Omental fat pad (tissue), 4 donors: ENCODE measurements around the gene PTPRD. TPM values are rescaled to one million over a fixed set of nuclear protein-coding genes. Genes with fewer than 3 reads are reported as not detected.

Experiments used
- ATAC-seq: fragments of 150-250 bp; one replicate; pipeline ENCODE4 v1.9.1; 2016; ENCODE audit warnings: mild to moderate bottlenecking, moderate library complexity; ENCODE audit not compliant: low FRiP score
- DNase-seq: peaks from one replicate; pipeline ENCODE4 v3.0.0-alpha.2; 2019; ENCODE audit warnings: low spot score
- total RNA-seq, 4 donors: library from RNA; depleted of rRNA; stranded (reverse); fragments of >200 nt; gene quantifications; one replicate each; pipeline ENCODE4 v1.1.0, GENCODE V29; 2016
- TF ChIP-seq, protein P1 (sequence below), 3 donors: fragments of 450-650 bp; IDR thresholded peaks; one replicate each; pipeline ENCODE4 v1.5.1; 2016 to 2017; ENCODE audit warnings: antibody characterized with exemption in 3 of 3, mild to moderate bottlenecking in 3 of 3, moderate library complexity in 2 of 3

The PTPRD gene
- total RNA-seq, 4 donors from 2014 or later = 3.5 to 34.2 (median 11.2) TPM

DNA sequence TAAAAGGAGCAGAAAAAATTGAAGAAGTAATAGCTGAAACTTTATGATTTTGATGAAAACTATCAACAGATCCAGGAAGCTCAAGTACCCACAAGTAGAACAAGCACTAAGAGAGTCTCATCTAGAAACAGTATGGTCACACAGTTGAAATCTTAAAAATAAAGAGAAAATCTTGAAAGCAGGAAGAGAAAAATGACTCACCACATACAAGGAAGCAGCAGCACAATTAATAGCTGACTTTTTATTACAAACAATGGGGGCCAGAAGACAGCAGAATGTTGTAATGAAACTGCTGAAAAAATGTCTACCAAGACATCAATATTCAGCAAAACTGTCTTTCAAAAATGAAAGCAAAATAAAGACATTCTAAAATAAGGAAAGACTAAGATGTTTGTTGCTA, 1704.9 kb downstream of the PTPRD start:
- DNase-seq (no peak), ATAC-seq (no peak)
- TF ChIP-seq, protein P1, sequence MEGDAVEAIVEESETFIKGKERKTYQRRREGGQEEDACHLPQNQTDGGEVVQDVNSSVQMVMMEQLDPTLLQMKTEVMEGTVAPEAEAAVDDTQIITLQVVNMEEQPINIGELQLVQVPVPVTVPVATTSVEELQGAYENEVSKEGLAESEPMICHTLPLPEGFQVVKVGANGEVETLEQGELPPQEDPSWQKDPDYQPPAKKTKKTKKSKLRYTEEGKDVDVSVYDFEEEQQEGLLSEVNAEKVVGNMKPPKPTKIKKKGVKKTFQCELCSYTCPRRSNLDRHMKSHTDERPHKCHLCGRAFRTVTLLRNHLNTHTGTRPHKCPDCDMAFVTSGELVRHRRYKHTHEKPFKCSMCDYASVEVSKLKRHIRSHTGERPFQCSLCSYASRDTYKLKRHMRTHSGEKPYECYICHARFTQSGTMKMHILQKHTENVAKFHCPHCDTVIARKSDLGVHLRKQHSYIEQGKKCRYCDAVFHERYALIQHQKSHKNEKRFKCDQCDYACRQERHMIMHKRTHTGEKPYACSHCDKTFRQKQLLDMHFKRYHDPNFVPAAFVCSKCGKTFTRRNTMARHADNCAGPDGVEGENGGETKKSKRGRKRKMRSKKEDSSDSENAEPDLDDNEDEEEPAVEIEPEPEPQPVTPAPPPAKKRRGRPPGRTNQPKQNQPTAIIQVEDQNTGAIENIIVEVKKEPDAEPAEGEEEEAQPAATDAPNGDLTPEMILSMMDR (IDR thresholded peaks at IDR 0.05) = no peak

DNA sequence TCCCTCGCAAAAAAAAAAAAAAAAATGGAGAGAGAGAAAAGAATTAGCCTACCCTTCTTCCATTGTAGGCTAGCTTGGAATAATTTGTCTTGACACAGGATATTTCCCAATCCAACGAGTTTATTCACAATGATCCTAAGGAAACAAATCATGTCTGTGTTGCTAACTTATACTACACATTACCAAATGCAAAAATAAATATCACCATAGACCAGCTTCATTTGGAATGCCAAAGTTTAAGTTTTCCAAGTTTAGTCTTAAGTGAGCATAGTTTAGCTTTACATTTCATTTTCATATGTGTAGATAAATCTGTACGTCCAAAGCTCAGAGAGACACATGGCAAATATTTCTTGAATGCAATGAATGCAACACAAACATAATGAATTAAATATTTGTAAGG, 1707.1 kb downstream of the PTPRD start:
- TF ChIP-seq, protein P1 (IDR thresholded peaks at IDR 0.05) = no peak
- ATAC-seq = no peak
- no peak for DNase-seq

DNA sequence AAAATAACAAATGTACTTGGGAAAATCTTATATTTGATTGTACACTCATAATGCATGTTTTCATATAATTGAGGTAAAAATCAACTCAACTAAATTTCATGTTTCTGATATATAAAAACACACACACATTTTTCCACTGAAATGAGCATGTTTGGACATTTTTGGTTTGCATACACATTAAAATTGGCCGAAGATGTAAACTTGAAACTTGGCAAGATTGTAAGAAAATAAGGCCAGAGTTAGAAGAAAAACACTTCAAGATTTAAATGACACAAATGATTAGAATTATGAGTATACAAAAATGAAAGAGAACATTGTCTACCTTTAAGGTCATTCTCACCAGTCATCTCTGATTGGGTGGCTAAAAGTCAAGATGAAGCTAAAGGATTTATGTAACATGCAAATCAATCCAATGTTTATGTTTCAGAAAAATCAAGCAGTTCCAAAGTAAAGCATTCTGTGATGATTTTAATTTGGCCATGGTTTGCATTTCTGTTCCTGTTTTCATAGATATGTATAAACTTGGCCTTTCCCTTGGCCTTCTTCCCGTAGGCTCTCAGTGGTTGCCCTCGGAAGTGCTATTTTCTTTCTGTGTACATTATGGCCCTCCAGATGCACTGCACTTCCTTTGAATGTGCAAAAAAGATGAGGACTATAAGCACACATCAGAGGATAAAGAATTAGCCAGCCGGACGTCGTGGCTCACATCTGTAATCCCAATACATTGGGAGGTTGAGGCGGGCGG, 1707.9 kb downstream of the PTPRD start:
- DNase-seq (no peak), ATAC-seq (no peak)
- TF ChIP-seq, protein P1 (IDR thresholded peaks at IDR 0.05) = no peak

DNA sequence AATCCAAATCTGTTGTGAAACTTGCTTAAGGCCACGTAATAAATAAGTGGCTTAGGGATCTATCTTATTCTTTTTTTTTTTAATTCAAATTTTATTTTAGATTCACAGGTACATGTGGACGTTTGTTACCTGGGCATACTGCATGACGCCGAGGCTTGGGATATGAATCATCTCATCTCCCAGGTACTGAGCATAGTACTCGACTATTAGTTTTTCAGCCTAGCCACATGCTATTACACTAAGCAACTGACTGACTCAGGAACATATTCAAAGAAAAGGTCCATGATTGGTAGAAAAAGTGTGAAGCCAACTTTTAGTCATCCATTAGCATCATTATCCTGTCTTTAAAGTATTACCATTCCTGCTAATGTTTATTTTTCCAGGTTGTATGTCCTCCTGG, 1709.7 kb downstream of the PTPRD start:
- DNase-seq (no peak), ATAC-seq (no peak)
- TF ChIP-seq, protein P1 (IDR thresholded peaks at IDR 0.05) = no peak

DNA sequence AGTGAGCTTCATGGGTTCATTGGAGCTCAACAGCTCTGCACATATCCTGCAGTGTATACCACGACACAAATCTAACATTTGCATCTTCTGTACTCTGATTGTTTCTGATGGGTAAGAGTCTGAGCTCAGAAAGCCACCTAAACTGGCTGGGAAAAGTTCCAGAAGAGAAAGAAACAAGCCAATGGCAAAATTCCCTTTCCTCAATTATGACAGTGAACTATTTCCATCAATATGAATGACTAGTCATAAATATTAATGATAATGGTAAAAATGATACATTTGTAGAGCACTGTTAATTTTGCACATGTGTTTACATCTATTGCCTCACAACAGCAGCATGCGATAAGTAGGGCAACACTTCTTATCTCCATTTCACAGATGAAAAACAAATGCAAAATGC, 1711.7 kb downstream of the PTPRD start:
- no peak for ATAC-seq
- TF ChIP-seq, protein P1 (IDR thresholded peaks at IDR 0.05) = no peak
- DNase-seq = no peak

DNA sequence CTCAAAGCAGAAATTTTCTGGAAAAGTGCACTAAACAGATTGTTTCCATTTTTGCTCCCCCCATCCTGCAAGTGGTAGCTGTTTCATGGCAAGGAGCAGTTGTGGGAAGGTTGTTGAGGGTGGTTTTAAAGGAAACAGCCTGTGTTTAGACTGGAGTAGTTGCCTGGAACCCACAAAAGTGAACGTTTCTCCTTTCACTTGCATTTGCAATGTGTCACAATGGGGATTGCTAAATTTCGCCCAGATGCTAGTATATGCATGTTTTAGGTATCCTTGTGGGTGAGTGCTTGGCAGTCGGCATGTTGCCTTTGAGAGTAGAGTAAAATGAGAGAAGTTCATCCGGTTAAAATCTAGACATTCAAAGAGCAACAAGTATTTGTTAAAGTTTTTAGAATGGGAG, 1713.3 kb downstream of the PTPRD start:
- DNase-seq = no peak
- no peak for ATAC-seq
- TF ChIP-seq, protein P1 (IDR thresholded peaks at IDR 0.05) = no peak

DNA sequence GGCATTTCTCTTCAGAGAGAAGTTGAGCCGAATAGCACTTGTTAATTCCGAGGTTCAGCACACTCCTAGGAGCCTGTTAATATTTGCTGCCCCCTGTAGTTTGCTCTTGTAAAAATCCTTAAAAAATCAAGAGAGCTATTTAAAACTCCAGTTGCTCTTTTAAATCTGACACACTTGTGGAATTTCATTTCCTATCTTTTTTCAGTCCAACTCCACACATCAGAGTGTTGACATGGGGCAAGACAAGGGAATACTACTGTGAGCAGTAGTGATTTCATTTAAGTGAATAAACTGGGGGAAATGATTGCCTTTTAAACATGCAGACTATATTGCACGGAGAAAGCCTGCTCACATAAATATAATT, 1717.0 kb downstream of the PTPRD start:
- DNase-seq = no peak
- ATAC-seq = no peak
- TF ChIP-seq, protein P1 (IDR thresholded peaks at IDR 0.05) = no peak
